PC-3 (cell line): ENCODE data around the gene KCNH4. TPM values are rescaled to one million over a fixed set of nuclear protein-coding genes. Genes with fewer than 3 reads are reported as not detected.

Experiments used
- ATAC-seq: fragments of 200-7000 bp; cut with Tn5 transposase; 2 replicates; pipeline ENCODE4 v1.9.1; 2020; ENCODE audit warnings: mild to moderate bottlenecking, moderate library complexity
- BruUV-seq: library from RNA; stranded (reverse); fragments of 400-500 nt; replicated peaks from 2 replicates; lab custom pipeline; 2021; lab: Mats Ljungman, UMichigan
- CTCF ChIA-PET: fragments of 300-600 bp; sonication (Branson Sonifier 250); formaldehyde crosslinking; loops from one replicate; lab custom pipeline; 2022; ENCODE audit warnings: antibody characterized with exemption; lab: Charles Lee
- POLR2A ChIA-PET: fragments of 300-600 bp; sonication (Branson Sonifier 250); formaldehyde crosslinking; loops from one replicate; lab custom pipeline; 2022; ENCODE audit warnings: antibody characterized with exemption; ENCODE audit not compliant: unreplicated experiment; lab: Charles Lee
- DNase-seq: peaks from one replicate; pipeline ENCODE4 v3.0.0-alpha.2; 2015
- H2AFZ ChIP-seq: fragments of 300-600 bp; sonication (generic); 2 replicates; pipeline ENCODE4 v1.6.0; 2016; ENCODE audit warnings: antibody characterized with exemption, low read length
- H3F3A ChIP-seq: fragments of 300-600 bp; sonication (generic); one replicate; pipeline ENCODE4 v1.6.0; 2017; ENCODE audit warnings: antibody characterized with exemption, low read length, control low read depth, mild to moderate bottlenecking; ENCODE audit not compliant: unreplicated experiment
- H3K27ac ChIP-seq: fragments of 300-600 bp; sonication (generic); 2 replicates; pipeline ENCODE4 v1.5.1; 2016; ENCODE audit warnings: mild to moderate bottlenecking, low read length
- H3K27me3 ChIP-seq: fragments of 300-600 bp; sonication (generic); 2 replicates; pipeline ENCODE4 v1.6.1; 2016; ENCODE audit warnings: low read length, mixed read lengths
- H3K36me3 ChIP-seq: fragments of 300-600 bp; sonication (generic); 2 replicates; pipeline ENCODE4 v1.6.1; 2016; ENCODE audit warnings: low read depth, mixed run types, low read length, mixed read lengths
- H3K4me1 ChIP-seq: fragments of 300-600 bp; sonication (generic); 2 replicates; pipeline ENCODE4 v1.5.1; 2016; ENCODE audit warnings: low read length; ENCODE audit not compliant: insufficient read depth
- H3K4me2 ChIP-seq: fragments of 300-600 bp; sonication (generic); 2 replicates; pipeline ENCODE4 v1.6.0; 2016; ENCODE audit warnings: low read length
- H3K4me3 ChIP-seq: fragments of 300-600 bp; sonication (generic); 2 replicates; pipeline ENCODE4 v1.5.1; 2016; ENCODE audit warnings: mild to moderate bottlenecking, low read length, mixed read lengths
- H3K79me2 ChIP-seq: fragments of 300-600 bp; sonication (generic); 2 replicates; pipeline ENCODE4 v1.6.1; 2017; ENCODE audit warnings: low read length, mixed read lengths
- H3K9ac ChIP-seq: fragments of 300-600 bp; sonication (generic); 2 replicates; pipeline ENCODE4 v1.6.0; 2016; ENCODE audit warnings: mild to moderate bottlenecking, low read length
- H3K9me2 ChIP-seq: fragments of 300-600 bp; sonication (generic); replicated peaks from 2 replicates; pipeline ENCODE4 v1.6.1; 2016; ENCODE audit warnings: mixed run types, low read length, mixed read lengths
- H3K9me3 ChIP-seq: fragments of 300-600 bp; sonication (generic); 2 replicates; pipeline ENCODE4 v1.6.1; 2016; ENCODE audit warnings: low read length, mixed read lengths
- H4K20me1 ChIP-seq: fragments of 300-600 bp; sonication (generic); 2 replicates; pipeline ENCODE4 v1.6.1; 2016; ENCODE audit warnings: low read length, mixed read lengths
- EZH2 ChIP-seq: fragments of 300-600 bp; sonication (generic); IDR thresholded peaks from one replicate; pipeline ENCODE4 v1.6.1; 2017; ENCODE audit warnings: antibody characterized with exemption, mild to moderate bottlenecking, low read length; ENCODE audit not compliant: unreplicated experiment
- EZH2phosphoT487 ChIP-seq: fragments of 300-600 bp; sonication (generic); IDR thresholded peaks from 2 replicates; pipeline ENCODE4 v1.6.1; 2018; ENCODE audit warnings: mild to moderate bottlenecking, antibody characterized with exemption, low read length, borderline replicate concordance
- intact Hi-C: fragments of 100-400 bp; cut with micrococcal nuclease; formaldehyde crosslinking; loops from 2 replicates; pipeline ENCODE4 v1.9.0; 2023
- total RNA-seq: library from RNA; depleted of rRNA; stranded (reverse); fragments of >200 nt; gene quantifications from 2 replicates; pipeline ENCODE4 v1.2.3, GENCODE V29; 2014
- TF ChIP-seq, protein P1 (sequence below): fragments of 300-600 bp; sonication (generic); conservative IDR thresholded peaks from 2 replicates; pipeline ENCODE4 v1.5.1; 2017; ENCODE audit warnings: antibody characterized with exemption, low read depth, mild to moderate bottlenecking, low read length

Gene KCNH4
- total RNA-seq, 1 experiment from 2014 or later, result not detected

DNA sequence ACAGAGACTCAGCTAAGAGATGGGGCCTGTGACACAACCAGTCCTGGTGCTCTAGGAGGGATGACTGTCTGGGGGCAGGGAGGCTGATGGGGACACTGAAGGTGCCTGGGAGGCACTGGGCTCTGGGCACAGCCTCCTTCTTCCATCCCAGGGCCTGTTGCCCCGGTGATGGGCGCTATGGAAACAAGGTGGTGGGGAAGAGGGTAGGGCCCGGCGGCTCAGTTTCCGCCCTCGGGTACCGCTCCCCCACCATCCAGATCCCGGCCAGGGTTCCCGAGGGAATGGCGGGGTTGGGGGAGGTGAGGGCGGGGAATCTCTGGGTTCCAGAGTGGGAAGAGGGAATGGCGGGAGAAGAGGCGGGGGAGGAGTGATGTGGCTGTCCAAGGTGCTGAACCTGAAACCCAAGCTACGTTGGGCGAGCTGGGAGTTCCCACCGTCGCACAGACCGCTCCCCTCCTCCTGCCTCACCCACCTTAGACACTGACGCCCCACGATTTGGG lies 981 bp downstream of the KCNH4 start:
- no TSS peak for BruUV-seq
- Histone ChIP-seq H3K4me3 (no peak overlapping the region), H3K27me3 (no peaks in the 10 kb centered on the region), H3K9me3 (no peaks in the 10 kb centered on the region), H3K4me2 (no peak overlapping the region), H4K20me1 (no peaks in the 10 kb centered on the region), H3F3A (no peaks in the 10 kb centered on the region), H3K9me2 (no peaks in the 10 kb centered on the region), H3K4me1 (no peaks in the 10 kb centered on the region), H3K27ac (no peak overlapping the region), H2AFZ (no peak overlapping the region), H3K79me2 (no peaks in the 10 kb centered on the region), H3K36me3 (no peaks in the 10 kb centered on the region), H3K9ac (no peak overlapping the region)
- TF ChIP-seq EZH2 (no peak), EZH2phosphoT487 (no peak)
- TF ChIP-seq, protein P1, sequence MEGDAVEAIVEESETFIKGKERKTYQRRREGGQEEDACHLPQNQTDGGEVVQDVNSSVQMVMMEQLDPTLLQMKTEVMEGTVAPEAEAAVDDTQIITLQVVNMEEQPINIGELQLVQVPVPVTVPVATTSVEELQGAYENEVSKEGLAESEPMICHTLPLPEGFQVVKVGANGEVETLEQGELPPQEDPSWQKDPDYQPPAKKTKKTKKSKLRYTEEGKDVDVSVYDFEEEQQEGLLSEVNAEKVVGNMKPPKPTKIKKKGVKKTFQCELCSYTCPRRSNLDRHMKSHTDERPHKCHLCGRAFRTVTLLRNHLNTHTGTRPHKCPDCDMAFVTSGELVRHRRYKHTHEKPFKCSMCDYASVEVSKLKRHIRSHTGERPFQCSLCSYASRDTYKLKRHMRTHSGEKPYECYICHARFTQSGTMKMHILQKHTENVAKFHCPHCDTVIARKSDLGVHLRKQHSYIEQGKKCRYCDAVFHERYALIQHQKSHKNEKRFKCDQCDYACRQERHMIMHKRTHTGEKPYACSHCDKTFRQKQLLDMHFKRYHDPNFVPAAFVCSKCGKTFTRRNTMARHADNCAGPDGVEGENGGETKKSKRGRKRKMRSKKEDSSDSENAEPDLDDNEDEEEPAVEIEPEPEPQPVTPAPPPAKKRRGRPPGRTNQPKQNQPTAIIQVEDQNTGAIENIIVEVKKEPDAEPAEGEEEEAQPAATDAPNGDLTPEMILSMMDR, result no peak
- intact Hi-C loops, result no loop called here
- CTCF ChIA-PET, result no interaction called here
- no peak for ATAC-seq
- DNase-seq, result no peak
- POLR2A ChIA-PET, result no interaction called here

DNA sequence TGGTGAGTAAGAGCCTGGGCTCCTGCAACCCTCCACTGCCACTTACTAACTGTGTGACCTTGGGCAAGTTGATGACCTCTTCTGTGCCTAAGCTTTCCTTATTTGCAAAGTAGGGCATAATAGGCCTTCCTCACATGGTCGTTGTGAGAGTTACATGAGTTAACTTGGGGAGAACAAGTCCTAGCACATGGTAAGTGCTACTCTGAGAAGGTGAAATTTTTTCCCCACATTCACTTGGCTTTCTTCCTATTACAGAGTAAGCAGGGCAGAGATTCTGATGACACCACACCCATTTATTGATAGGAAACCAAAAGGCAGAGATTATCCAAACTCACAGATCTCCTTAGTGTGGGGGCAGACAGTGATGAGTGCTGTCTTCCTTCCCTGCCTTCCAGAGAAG lies 1.6 kb downstream of the KCNH4 start:
- H3F3A ChIP-seq, result no peaks in the 10 kb centered on the region
- no peaks in the 10 kb centered on the region for H3K36me3 ChIP-seq
- no peaks in the 10 kb centered on the region for H3K79me2 ChIP-seq
- ATAC-seq (no peak), DNase-seq (no peak)
- no peak overlapping the region for H3K9ac ChIP-seq
- no TSS peak for BruUV-seq
- TF ChIP-seq EZH2phosphoT487 (no peak), EZH2 (no peak)
- TF ChIP-seq, protein P1, result no peak
- no peaks in the 10 kb centered on the region for H3K9me2 ChIP-seq
- ChIA-PET CTCF (no interaction called here), POLR2A (no interaction called here)
- no peaks in the 10 kb centered on the region for H3K27me3 ChIP-seq
- no peak overlapping the region for H2AFZ ChIP-seq
- no peak overlapping the region for H3K27ac ChIP-seq
- H3K4me1 ChIP-seq, result no peaks in the 10 kb centered on the region
- no peak overlapping the region for H3K4me2 ChIP-seq
- no peaks in the 10 kb centered on the region for H4K20me1 ChIP-seq
- intact Hi-C loops, result no loop called here
- H3K9me3 ChIP-seq, result no peaks in the 10 kb centered on the region
- H3K4me3 ChIP-seq, result no peak overlapping the region

DNA sequence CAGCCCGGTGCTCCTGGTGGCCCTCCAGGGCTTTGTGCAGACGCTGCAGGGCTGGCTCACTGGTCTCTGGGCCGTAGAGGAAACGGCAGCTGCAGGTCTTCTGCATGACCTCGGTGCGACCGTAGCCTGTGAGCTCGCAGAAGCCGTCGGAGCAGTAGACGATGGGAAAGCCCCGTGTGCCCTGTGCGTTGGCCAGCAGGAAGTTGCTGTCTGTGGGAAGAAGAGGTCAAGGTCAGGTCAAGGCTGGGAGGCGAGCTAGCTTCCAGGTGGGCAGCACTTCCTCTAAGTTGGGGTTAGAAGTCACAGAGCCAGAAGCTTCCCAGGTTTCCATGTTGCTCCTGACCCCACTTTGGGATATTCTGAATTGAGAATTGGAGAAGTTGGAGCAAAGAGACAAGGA lies 2.1 kb downstream of the KCNH4 start:
- Histone ChIP-seq H3K9me2 (no peaks in the 10 kb centered on the region), H3K4me1 (no peaks in the 10 kb centered on the region), H3K9ac (no peak overlapping the region), H2AFZ (no peak overlapping the region), H3K36me3 (no peaks in the 10 kb centered on the region), H3K79me2 (no peaks in the 10 kb centered on the region), H3K27me3 (no peaks in the 10 kb centered on the region), H3F3A (no peaks in the 10 kb centered on the region), H3K4me2 (no peak overlapping the region), H3K27ac (no peak overlapping the region), H3K4me3 (no peak overlapping the region), H4K20me1 (no peaks in the 10 kb centered on the region), H3K9me3 (no peaks in the 10 kb centered on the region)
- ChIA-PET CTCF (no interaction called here), POLR2A (no interaction called here)
- ATAC-seq (no peak), DNase-seq (no peak)
- BruUV-seq, result no TSS peak
- intact Hi-C loops, result no loop called here
- no peak for TF ChIP-seq EZH2
- no peak for TF ChIP-seq EZH2phosphoT487
- TF ChIP-seq, protein P1, result no peak
